Panc1 (cell line): ENCODE results near the gene TBC1D22B.

Experiments
- POLR2AphosphoS5 ChIP-seq: IDR thresholded peaks from 2 replicates; pipeline ENCODE4 v1.6.1; 2012; ENCODE audit warnings: mild to moderate bottlenecking, low read depth, low read length, moderate library complexity
- TCF7L2 ChIP-seq: IDR thresholded peaks from 2 replicates; pipeline ENCODE4 v1.6.1; 2011; ENCODE audit warnings: mild to moderate bottlenecking, low read depth, low read length, inconsistent platforms
- TF ChIP-seq, protein P1 (sequence below): fragments of 450-650 bp; IDR thresholded peaks from 2 replicates; pipeline ENCODE4 v1.5.1; 2017; ENCODE audit warnings: mild to moderate bottlenecking
- TF ChIP-seq, protein P2 (sequence below), 2 experiments: IDR thresholded peaks; 2 replicates each; pipeline ENCODE4 v1.6.1; 2011 to 2012; ENCODE audit warnings: low read depth in 2 of 2, control low read depth in 1 of 2, low read length in 1 of 2, mild to moderate bottlenecking in 1 of 2, moderate library complexity in 1 of 2; ENCODE audit not compliant: insufficient read depth in 1 of 2

GRCh38 chr6:37282371-37282770, 24.8 kb downstream of the TBC1D22B start:
- TF ChIP-seq, protein P1, sequence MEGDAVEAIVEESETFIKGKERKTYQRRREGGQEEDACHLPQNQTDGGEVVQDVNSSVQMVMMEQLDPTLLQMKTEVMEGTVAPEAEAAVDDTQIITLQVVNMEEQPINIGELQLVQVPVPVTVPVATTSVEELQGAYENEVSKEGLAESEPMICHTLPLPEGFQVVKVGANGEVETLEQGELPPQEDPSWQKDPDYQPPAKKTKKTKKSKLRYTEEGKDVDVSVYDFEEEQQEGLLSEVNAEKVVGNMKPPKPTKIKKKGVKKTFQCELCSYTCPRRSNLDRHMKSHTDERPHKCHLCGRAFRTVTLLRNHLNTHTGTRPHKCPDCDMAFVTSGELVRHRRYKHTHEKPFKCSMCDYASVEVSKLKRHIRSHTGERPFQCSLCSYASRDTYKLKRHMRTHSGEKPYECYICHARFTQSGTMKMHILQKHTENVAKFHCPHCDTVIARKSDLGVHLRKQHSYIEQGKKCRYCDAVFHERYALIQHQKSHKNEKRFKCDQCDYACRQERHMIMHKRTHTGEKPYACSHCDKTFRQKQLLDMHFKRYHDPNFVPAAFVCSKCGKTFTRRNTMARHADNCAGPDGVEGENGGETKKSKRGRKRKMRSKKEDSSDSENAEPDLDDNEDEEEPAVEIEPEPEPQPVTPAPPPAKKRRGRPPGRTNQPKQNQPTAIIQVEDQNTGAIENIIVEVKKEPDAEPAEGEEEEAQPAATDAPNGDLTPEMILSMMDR = no peak
- TF ChIP-seq, protein P2, sequence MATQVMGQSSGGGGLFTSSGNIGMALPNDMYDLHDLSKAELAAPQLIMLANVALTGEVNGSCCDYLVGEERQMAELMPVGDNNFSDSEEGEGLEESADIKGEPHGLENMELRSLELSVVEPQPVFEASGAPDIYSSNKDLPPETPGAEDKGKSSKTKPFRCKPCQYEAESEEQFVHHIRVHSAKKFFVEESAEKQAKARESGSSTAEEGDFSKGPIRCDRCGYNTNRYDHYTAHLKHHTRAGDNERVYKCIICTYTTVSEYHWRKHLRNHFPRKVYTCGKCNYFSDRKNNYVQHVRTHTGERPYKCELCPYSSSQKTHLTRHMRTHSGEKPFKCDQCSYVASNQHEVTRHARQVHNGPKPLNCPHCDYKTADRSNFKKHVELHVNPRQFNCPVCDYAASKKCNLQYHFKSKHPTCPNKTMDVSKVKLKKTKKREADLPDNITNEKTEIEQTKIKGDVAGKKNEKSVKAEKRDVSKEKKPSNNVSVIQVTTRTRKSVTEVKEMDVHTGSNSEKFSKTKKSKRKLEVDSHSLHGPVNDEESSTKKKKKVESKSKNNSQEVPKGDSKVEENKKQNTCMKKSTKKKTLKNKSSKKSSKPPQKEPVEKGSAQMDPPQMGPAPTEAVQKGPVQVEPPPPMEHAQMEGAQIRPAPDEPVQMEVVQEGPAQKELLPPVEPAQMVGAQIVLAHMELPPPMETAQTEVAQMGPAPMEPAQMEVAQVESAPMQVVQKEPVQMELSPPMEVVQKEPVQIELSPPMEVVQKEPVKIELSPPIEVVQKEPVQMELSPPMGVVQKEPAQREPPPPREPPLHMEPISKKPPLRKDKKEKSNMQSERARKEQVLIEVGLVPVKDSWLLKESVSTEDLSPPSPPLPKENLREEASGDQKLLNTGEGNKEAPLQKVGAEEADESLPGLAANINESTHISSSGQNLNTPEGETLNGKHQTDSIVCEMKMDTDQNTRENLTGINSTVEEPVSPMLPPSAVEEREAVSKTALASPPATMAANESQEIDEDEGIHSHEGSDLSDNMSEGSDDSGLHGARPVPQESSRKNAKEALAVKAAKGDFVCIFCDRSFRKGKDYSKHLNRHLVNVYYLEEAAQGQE (IDR thresholded peaks at IDR 0.05; ENCODE audit: insufficient read depth in 1 of 2, low read depth in 2 of 2, low read length in 1 of 2) = no peak
- TF ChIP-seq TCF7L2 (no peak), POLR2AphosphoS5 (no peak)
